GM18861 (cell line): Measurements from ENCODE around the gene HAUS5.
"Not testable (repeated sequence)": the region's sequence is repeated elsewhere in the genome, so short reads cannot be mapped to it uniquely, and the experiment has no call there.

ENCODE experiments used
- ATAC-seq: cut with Tn5 transposase; IDR thresholded peaks from one replicate; pipeline ENCODE4 v1.9.1; 2021; ENCODE audit not compliant: unreplicated experiment

HAUS5 gene

DNA sequence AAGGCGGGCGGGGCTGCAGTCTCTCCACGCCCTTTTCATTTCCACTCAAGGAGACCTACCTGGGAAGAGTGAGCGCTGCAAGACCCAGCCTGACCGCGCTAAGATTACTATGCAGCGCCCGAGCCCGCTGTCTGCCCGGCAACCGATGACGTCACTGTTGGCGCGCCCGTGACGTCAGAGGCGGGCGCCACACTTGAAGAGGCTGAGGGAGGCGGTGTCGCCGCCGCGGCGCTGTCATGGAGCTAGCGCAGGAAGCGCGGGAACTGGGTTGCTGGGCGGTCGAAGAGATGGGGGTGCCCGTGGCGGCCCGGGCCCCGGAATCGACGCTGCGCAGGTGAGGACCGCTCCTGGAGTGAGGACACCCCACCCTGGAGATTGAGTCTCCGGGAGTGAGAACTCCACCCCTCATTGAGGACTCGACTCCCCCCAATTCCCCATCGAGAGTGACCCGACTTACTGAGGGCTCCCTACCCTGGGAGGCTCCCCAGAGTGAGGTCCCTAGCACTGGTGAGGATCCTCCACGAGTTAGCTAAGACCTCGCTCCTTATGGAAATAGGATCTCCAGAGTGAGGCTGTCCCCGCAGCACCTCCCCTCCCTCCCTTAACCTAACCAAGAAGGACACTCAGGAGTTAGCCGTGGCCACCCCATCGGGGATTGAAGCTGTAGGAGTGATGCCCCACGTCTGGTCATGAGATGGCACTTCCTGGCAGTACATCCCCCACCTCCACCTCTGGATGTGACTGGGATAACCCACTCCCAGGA lies at the start of gene HAUS5:
Gene HAUS5 (plus strand): TSS at position 177 of the 763 bp plus-strand sequence. CDS start 60 bp downstream, at position 237.
- peak; percentile 65 for ATAC-seq

- ATAC-seq: no peak
Observed at GRCh38 chr19:35562776-35563175, 49.8 kb upstream of the HAUS5 start.

DNA sequence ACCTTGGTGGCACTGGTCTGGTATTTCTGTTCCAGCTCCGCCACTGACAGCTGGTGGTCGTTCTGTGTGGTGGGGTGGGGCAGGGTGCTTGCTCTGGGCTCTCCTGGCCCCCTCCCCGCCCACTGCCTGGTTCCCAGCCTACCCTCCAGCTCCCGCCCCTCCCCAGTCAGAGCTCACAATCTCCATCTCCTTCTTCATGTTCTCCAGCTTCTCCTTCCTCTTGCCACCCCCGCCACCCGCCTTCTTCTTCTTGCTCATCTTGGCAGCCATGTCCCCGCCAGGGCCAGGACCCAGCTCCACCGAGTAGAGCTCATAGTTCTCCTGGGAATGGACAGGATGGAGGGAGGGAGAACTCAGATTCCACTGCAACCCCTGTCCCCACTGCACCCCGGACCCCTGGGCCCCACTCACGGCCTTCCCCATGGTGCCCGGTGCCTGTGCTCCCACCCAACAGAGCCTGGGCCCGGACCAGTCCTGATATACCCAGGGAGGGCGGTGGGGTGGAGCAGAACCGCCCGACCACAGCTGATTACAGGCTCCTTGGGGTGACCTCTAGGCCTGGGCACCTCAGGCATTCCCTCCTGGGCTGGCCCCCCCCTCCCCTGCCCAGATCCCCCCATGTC lies 49.2 kb upstream of the HAUS5 start, which contains the start of gene ATP4A:
Gene ATP4A (minus strand): TSS at position 452 of the 623 bp plus-strand sequence. CDS start 29 bp downstream, at position 423.
- ATAC-seq: no peak

DNA sequence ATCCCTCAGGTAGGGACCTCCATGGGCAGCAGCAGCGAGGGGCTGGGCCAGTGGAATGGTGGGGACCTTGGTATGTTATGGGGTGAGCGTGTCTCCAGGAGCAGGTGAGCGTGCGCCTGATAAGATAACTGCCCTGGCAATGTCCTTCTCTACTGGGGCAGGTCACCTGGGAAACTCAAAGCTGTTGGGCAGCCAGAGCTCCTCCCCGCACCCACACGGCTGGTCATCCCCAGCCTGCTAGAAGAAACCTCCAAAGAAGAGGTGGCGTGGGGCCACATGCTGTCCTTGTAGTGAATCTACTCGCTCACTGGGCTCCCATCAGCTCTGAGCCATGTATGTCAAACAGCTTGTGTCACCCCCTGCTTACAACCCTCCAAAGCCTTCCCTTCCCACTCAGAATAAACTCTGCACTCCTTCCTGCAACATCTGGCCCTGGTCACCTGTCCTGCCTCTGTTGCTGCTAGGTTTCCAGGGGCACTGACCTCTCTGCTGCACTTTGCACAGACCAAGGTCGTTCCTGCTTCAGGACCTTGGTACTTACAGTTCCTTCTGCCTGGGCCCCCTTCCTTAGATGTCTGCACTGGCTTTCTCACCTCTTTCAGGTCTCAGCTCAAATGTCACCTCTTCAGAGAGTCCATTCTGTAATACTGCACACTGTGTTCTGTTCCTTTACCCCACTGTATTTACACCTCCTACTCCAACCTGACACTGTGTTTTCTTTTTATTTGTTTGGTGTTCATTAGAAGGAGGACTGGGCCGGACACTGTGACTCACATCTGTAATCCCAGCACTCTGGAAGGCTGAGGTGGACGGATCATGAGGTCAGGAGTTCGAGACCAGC lies 47.3 kb upstream of the HAUS5 start:
- ATAC-seq: no peak

DNA sequence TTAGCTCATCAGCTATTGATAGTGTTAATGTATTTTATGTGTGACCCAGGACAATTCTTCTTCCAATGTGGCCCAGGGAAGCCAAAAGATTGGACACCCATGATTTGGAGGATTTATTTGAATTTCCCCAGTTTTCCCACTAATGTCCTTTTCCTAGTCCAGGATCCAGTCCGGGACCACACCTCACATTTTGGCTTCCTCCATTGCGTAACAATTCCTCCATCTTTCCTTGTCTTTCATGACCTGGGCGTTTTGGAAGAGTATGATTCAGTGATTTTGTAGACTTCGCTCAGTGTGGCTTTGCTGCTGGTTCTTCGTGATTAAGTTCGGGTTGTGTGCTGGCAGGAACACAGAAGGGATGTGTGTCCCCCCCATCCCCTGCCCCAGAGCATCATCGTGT lies 45.8 kb upstream of the HAUS5 start:
- no peak for ATAC-seq

DNA sequence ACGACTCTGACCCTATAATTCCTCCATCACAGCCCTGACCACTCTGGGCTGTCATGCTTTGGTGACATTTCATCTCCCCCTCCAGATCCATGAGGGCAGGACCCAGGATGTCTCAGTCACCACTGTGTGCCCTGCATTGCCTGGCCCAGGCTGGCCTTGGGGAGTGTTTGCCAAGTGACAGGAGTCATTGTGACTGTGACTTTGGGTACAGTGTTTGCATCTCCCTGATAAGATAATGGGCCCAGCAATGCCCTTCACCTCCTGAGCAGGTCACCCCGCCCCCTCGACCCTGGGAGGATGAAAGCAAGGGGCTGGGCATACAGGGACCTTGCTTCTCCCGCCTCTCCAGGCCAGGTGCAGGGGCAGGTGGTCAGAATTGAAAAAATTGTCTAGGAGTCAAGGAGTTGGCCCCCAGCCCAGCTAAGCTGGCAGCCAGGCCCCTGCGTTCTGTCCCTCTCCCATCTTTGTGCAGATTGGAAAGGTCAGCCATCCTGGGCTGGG lies 43.2 kb upstream of the HAUS5 start:
- ATAC-seq: no peak

DNA sequence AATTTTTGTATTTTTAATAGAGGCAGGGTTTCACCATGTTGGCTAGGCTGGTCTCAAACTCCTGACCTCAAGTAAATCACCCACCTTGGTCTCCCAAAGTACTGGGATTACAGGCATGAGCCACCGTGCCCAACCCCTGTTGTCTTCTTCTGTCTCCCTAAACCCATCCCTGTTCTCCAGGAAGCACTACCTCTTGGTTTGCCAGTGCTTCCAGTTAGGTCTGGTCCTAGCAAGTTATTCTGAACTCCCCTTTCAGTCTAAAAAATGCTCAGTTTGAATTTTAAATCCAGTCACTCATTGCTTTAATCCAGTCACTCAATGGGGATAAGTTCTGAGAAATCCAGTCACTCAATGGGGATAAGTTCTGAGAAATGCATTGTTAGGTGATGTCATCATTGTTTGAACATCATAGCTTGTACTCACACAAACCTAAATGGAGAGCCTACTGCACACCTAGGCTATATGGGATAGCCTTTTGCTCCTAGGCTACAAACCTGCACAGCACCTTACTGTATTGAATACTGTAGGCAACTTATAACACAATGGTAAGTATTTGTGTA lies 41.0 kb upstream of the HAUS5 start:
- ATAC-seq: no peak

DNA sequence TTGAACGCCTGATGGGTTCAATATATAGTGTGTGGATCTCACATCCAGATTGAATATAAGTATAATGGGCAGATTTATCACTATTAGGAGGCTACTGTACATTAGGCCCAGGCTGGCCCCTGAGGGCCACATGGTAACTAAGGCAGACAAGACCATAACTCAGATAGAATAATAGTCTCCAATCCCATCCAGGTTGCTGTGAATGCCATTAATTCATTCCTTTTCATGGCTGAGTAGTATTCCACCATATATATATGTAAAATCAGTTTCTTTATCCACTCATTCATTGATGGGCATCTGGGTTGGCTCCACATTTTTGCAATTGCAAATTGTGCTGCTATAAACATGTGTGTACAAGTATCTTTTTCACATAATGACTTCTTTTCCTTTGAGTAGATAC lies 34.6 kb upstream of the HAUS5 start:
- no peak for ATAC-seq

GRCh38 chr19:35578707-35579106 lies 33.8 kb upstream of the HAUS5 start:
- ATAC-seq: no peak

DNA sequence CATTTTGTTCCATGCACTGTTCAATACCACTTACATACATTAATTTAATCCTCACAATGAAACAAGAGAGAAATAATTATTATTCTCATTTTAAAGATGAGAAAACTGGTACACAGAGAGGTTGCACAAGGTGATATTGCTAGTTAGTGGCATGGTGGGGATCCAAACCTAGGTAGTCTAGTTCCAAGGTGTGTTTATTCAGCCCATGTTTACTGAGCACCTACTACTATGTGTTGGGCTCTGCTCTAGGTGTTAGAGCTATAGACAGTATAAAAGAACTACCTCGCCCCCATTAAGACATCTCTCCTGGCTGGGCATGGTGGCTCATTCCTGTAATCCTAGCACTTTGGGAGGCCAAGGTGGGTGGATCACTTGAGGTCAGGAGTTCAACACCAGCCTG lies 29.8 kb upstream of the HAUS5 start:
- ATAC-seq: no peak

DNA sequence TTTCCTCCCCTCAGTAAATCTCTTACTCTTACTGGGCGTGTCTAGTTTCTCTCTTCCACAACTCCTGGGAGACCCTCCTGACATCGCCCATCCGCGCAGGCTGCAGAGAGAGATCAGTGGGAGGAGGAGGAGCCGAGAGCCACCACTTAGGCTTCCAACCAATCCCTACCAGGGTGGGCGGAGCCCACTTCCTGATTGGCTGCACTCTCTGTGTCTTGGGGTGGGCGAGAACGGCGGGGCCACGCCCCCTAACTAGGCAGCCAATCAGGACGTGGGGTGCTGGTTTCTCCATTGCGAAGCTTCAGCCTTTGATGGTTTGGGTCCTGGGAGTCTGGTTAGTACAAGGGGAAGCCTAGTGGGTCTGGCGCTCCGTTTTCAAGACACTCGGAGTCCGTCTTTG lies 26.7 kb upstream of the HAUS5 start, which contains the start of gene PMIS2:
Gene PMIS2 (plus strand): TSS at position 326 of the 400 bp plus-strand sequence. CDS start 87 bp downstream, outside the sequence.
- ATAC-seq: no peak

- ATAC-seq: no peak
Observed at GRCh38 chr19:35587321-35587720, 25.2 kb upstream of the HAUS5 start.

DNA sequence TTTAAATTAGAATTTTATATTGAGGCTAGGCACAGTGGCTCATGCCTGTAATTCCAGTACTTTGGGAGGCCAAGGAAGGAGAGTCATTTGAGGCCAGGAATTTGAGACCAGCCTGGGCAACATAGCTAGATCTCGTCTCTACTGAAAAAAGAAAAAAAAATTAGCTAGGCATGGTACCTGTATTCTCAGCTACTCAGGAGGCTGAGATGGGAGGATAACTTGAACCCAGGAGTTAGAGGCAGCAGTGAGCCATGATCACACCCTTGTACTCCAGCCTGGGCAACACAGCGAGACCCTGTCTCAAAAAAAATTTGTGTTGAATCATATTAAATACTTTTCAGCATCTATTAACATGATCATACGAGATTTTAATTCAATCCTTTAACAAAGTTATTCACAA lies 21.7 kb upstream of the HAUS5 start:
- ATAC-seq: no peak

GRCh38 chr19:35592226-35592625 lies 20.3 kb upstream of the HAUS5 start:
- no peak for ATAC-seq

DNA sequence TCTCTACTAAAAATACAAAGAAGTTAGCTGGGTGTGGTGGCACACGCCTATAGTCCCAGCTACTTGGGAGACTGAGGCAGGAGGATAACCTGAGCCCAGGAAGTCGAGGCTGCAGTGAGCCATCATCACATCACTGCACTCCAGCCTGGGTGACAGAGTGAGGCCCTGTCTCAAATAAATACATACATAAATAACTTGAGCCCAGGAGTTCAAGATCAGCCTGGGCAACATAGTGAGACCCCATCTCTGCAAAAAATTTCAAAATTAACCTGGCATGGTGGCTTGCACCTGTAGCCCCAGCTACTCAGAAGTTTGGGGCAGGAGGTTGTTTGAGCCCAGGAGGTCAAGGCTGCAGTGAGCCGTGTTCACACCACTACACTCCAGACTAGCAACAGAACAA lies 17.5 kb upstream of the HAUS5 start:
- ATAC-seq: not testable (repeated sequence)

GRCh38 chr19:35595928-35596327 lies 16.6 kb upstream of the HAUS5 start:
- no peak for ATAC-seq

DNA sequence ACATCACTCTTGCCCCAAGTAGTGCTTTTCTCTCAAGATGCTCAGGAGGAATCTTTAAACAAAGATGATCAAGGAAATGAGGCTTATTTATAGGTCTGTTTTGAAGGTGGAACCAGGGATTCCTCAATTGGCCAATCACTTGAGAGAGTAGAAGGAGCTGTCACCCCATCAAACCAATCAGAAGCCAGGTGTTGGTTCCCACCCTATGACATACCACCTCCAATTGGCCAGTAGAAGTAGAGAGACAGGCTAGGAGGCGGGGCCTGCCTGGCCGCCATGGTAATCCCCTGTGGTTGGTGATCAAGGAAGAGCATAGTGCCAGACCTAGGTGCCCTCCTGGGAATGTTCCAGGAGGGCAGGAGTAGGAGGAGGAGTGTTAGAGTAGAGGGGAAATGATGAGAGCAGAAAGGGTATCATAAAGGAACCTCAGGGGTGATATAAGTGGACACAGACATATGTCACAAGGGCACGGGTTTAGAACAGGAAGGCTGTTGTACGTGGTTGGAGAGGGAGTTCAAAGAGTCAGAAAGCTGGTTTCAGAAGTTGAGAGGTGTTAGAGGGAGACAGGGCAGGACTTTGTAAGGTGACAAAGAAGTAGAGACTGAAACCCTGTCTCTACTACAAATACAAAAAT lies 16.1 kb upstream of the HAUS5 start:
- no peak for ATAC-seq

GRCh38 chr19:35601971-35602370 lies 10.6 kb upstream of the HAUS5 start:
- no peak for ATAC-seq

DNA sequence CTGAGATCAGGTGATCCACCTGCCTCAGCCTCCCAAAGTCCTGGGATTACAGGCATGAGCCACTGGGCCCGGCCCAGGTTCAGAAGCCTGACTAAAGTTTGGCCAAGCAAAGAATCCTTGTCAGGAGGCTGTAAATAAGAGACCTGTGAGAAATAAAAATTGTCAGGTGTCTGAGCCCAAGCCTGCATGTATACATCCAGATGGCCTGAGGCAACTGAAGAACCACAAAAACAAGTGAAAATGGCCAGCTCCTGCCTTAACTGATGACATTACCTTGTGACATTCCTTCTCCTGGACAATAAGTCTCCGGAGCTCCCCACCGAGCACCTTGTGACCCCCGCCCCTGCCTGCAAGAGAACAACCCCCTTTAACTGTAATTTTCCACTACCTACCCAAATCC lies 8.1 kb upstream of the HAUS5 start:
- not testable (repeated sequence) for ATAC-seq

- not testable (repeated sequence) for ATAC-seq
Observed at GRCh38 chr19:35607170-35607569, 5.4 kb upstream of the HAUS5 start.
